HG02642 (cell line): ENCODE results near the gene CEMIP2.

Experiments used
- ATAC-seq: cut with Tn5 transposase; IDR thresholded peaks from one replicate; pipeline ENCODE4 v1.9.1; 2021; ENCODE audit warnings: mild to moderate bottlenecking; ENCODE audit not compliant: unreplicated experiment, poor library complexity

The CEMIP2 gene

GRCh38 chr9:71652480-71652879, 115.8 kb downstream of the CEMIP2 start:
- ATAC-seq, result no peak

GRCh38 chr9:71648453-71648852, 119.9 kb downstream of the CEMIP2 start:
- ATAC-seq, result no peak

- peak; percentile 61 for ATAC-seq
Observed at GRCh38 chr9:71647094-71647591, 121.2 kb downstream of the CEMIP2 start.

GRCh38 chr9:71646131-71646530, 122.2 kb downstream of the CEMIP2 start:
- no peak for ATAC-seq

GRCh38 chr9:71644819-71645362, 123.4 kb downstream of the CEMIP2 start:
- no peak for ATAC-seq

- no peak for ATAC-seq
Observed at GRCh38 chr9:71643330-71643729, 125.0 kb downstream of the CEMIP2 start.

GRCh38 chr9:71642056-71642455, 126.3 kb downstream of the CEMIP2 start:
- no peak for ATAC-seq

GRCh38 chr9:71638627-71639026, 129.7 kb downstream of the CEMIP2 start:
- ATAC-seq, result no peak

GRCh38 chr9:71637926-71638325, 130.4 kb downstream of the CEMIP2 start:
- ATAC-seq, result no peak

- ATAC-seq, result no peak
Observed at GRCh38 chr9:71637375-71637774, 130.9 kb downstream of the CEMIP2 start.

GRCh38 chr9:71636143-71636839, 132.0 kb downstream of the CEMIP2 start:
- no peak for ATAC-seq

GRCh38 chr9:71634752-71635151, 133.6 kb downstream of the CEMIP2 start:
- ATAC-seq, result no peak
